GM12872 (cell line): ENCODE measurements around the gene STN1.

ENCODE experiments used
- CTCF ChIP-seq: IDR thresholded peaks from 3 replicates; pipeline ENCODE4 v1.5.1; 2011; ENCODE audit warnings: low read depth, mild to moderate bottlenecking, low read length, moderate library complexity; ENCODE audit not compliant: insufficient read depth

The STN1 gene

GRCh38 chr10:103918053-103918846 lies at the start of gene STN1:
TSS of gene STN1 (minus strand) at chr10:103918184. CDS start at chr10:103917594, 590 bp downstream.
- 0 out of 3 replicates have a peak, but pooled peaks have one; percentile 20 for TF ChIP-seq CTCF

GRCh38 chr10:103967448-103968071 lies 49.6 kb upstream of the STN1 start:
- no peak for TF ChIP-seq CTCF

GRCh38 chr10:103966671-103967447 lies 48.9 kb upstream of the STN1 start, which contains the start of gene SLK:
TSS of gene SLK (plus strand) at chr10:103967140. CDS start at chr10:103967746, 606 bp downstream.
- no peak for TF ChIP-seq CTCF

- TF ChIP-seq CTCF: no peak
Observed at GRCh38 chr10:103960103-103960502, 42.1 kb upstream of the STN1 start.

- TF ChIP-seq CTCF: no peak
Observed at GRCh38 chr10:103958996-103959395, 41.0 kb upstream of the STN1 start.

GRCh38 chr10:103954543-103954942 lies 36.6 kb upstream of the STN1 start:
- TF ChIP-seq CTCF: no peak

- no peak for TF ChIP-seq CTCF
Observed at GRCh38 chr10:103951942-103952341, 34.0 kb upstream of the STN1 start.
